ENCODE data around the gene FUT8.

Gene FUT8

DNA sequence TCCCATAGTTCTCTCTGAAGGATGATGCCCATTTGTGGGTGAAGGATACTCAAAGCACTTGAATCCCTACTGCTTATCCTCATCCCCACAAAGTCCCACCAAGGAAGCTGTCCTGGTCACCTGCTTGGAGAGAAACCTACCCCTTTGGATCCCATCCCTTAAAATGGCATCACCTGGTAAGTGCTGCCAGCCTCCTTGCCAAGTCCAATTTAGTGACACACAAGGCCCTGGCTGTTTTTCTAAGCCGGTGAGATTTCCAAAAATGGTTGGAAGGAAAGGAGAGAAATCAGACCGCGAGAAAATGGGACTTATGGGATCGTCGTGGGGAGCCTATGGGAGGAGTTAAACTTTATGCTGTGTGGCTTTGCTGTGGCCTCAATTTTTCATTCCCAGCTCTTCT, 358.2 kb downstream of the FUT8 start:
- no peak overlapping the region for H3K4me3 ChIP-seq (ENCODE audit: low read depth, low read length)
- H3K27ac ChIP-seq (ENCODE audit: low read depth, low read length) = no peak overlapping the region
- no peaks in the 10 kb centered on the region for H3K27me3 ChIP-seq (ENCODE audit: control insufficient read depth, insufficient read depth, low read length)

DNA sequence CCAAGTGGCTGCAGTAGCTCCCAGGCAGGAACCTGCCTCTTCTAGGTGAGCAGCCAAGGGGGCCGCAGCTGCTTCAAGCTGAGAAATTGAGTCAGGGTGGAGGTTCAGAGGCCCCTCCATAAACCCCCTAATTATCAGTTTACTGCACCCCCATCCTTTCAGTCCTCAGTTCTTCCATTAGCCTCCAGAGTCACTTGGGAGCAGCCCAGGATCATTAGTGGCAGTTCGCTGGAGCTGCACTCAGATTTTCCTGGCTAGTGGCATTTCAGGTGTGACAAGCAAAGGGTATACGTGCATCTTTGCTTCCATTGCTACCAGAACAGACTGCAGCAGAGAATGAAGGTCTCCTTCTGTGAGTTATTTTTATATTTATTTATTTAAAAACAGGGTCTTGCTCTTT, 358.7 kb downstream of the FUT8 start:
- Histone ChIP-seq H3K27ac (ENCODE audit: low read depth, low read length) (no peak overlapping the region), H3K4me3 (ENCODE audit: low read depth, low read length) (no peak overlapping the region), H3K9me3 (ENCODE audit: control insufficient read depth, insufficient read depth, low read depth, low read length) (no peaks in the 10 kb centered on the region), H3K36me3 (ENCODE audit: control insufficient read depth, insufficient read depth, low read length) (no peaks in the 10 kb centered on the region), H3K27me3 (ENCODE audit: control insufficient read depth, insufficient read depth, low read length) (no peaks in the 10 kb centered on the region), H3K4me1 (ENCODE audit: control insufficient read depth, insufficient read depth, low read length) (no peaks in the 10 kb centered on the region), H3K9ac (ENCODE audit: low read length) (no peak overlapping the region)

More for the DNA sequence above, 358.2 kb downstream of the FUT8 start:
- Histone ChIP-seq H3K36me3 (ENCODE audit: control insufficient read depth, insufficient read depth, low read length) (no peaks in the 10 kb centered on the region), H3K4me1 (ENCODE audit: control insufficient read depth, insufficient read depth, low read length) (no peaks in the 10 kb centered on the region), H3K9ac (ENCODE audit: low read length) (no peak overlapping the region), H3K9me3 (ENCODE audit: control insufficient read depth, insufficient read depth, low read depth, low read length) (no peaks in the 10 kb centered on the region)

DNA sequence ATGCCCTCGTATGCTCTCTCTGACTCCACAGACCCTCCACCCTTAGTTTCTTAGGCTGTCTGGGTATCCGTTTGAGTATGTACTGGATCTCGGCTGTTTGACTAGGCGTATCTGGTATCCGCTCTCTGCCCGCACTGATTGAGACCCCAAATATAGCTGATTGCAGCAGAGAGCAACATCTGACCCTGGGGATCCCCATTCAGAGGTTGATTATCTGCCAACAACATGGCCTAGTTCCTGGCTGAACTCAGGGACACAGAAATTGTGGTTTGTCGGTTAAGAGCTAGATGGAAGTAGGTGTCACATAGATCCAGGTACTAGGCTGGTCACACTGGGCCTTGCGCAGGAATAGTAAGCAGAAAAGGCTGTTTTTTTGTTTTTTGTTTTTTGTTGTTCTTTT, 359.9 kb downstream of the FUT8 start:
- no peaks in the 10 kb centered on the region for H3K4me1 ChIP-seq (ENCODE audit: control insufficient read depth, insufficient read depth, low read length)

DNA sequence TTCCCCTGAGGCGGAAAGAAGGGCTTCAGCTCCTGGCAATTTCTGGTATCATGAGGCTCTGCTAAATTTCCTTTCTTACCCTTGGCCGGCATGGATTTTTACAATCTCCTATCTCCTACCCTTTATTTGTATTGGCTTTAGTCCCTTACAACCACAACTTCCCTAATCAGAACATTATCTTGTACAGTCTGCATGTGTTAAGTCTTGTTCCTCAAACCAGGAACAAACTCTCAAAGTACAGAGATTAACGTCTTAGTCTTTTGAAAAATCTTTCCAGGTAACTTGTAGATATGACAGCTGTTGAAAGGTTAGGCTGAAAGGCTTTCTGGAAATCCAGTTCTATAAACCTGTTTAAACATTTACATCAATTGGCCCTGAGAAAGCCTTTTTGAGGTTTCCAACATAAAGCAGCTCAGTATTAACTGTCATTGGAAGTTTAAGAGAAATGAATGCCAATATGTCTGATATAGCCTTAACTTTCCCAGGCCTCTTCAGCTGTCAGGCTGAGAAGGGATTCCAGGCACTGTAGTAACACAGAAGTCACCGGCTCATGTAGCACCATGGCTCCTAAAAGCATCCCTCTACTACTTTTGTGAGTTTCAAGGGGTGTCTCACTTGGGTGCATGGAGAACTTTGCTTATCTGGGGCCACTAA, 360.5 kb downstream of the FUT8 start:
- Histone ChIP-seq H3K4me3 (ENCODE audit: low read depth, low read length) (no peak overlapping the region), H3K27ac (ENCODE audit: low read depth, low read length) (no peak overlapping the region), H3K9me3 (ENCODE audit: control insufficient read depth, insufficient read depth, low read depth, low read length) (no peaks in the 10 kb centered on the region), H3K36me3 (ENCODE audit: control insufficient read depth, insufficient read depth, low read length) (no peaks in the 10 kb centered on the region), H3K27me3 (ENCODE audit: control insufficient read depth, insufficient read depth, low read length) (no peaks in the 10 kb centered on the region), H3K4me1 (ENCODE audit: control insufficient read depth, insufficient read depth, low read length) (no peaks in the 10 kb centered on the region), H3K9ac (ENCODE audit: low read length) (no peak overlapping the region)

More for the DNA sequence above, 359.9 kb downstream of the FUT8 start:
- Histone ChIP-seq H3K9me3 (ENCODE audit: control insufficient read depth, insufficient read depth, low read depth, low read length) (no peaks in the 10 kb centered on the region), H3K27me3 (ENCODE audit: control insufficient read depth, insufficient read depth, low read length) (no peaks in the 10 kb centered on the region), H3K9ac (ENCODE audit: low read length) (no peak overlapping the region), H3K27ac (ENCODE audit: low read depth, low read length) (no peak overlapping the region), H3K4me3 (ENCODE audit: low read depth, low read length) (no peak overlapping the region), H3K36me3 (ENCODE audit: control insufficient read depth, insufficient read depth, low read length) (no peaks in the 10 kb centered on the region)

DNA sequence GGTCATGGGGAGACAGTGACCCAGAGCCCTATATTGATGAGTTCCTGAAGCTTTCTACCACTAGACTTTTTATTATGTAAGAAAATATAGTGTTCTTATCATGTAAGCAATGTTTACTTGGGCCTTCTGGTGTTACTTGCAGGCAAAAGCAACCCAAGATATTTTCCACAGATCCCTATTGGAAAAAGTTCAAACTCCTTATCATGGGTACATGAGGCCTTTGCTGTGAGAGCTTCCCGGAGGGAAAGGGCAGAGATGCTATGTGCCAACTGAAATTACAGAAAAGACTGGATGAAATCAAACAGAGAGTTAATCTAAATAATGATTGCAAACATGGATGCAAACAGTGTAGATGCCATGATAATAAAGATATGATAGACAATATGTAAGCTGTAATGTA, 361.5 kb downstream of the FUT8 start:
- H3K27me3 ChIP-seq (ENCODE audit: control insufficient read depth, insufficient read depth, low read length) = no peaks in the 10 kb centered on the region
- H3K9me3 ChIP-seq (ENCODE audit: control insufficient read depth, insufficient read depth, low read depth, low read length) = no peaks in the 10 kb centered on the region
- no peak overlapping the region for H3K9ac ChIP-seq (ENCODE audit: low read length)
- H3K36me3 ChIP-seq (ENCODE audit: control insufficient read depth, insufficient read depth, low read length) = no peaks in the 10 kb centered on the region
- no peak overlapping the region for H3K4me3 ChIP-seq (ENCODE audit: low read depth, low read length)
- H3K4me1 ChIP-seq (ENCODE audit: control insufficient read depth, insufficient read depth, low read length) = no peaks in the 10 kb centered on the region
- no peak overlapping the region for H3K27ac ChIP-seq (ENCODE audit: low read depth, low read length)

DNA sequence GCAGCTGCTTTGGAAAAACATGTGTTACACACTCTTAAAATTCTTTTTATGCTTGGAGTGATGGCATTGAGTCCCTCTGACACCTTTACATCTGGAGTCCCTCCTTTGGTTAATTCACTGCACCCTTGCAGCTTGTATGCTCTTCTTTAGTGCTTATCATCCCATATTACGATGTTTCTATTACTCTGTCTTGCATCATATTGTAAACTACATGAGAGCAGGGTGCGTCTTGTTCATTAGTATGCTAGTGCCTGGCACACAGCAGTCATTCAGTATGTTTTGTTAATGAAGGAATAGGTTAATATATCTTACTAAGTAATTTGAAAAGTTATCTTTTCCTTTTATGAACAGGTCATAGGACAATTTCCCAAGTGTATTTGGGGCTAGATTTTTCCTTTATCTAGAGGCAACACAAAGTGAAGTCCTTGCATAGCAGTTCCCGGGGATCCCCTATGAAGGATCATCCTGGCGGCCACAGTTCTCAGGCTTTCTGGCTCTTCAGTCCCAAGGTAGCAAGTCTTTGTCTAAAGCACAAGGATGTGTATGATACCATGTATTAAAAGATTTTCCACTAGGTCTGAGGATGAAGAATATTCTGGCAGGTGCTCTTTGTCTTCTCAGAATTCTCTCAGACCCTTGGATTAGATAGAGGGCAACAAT, 363.8 kb downstream of the FUT8 start:
- Histone ChIP-seq H3K27ac (ENCODE audit: low read depth, low read length) (no peak overlapping the region), H3K36me3 (ENCODE audit: control insufficient read depth, insufficient read depth, low read length) (no peaks in the 10 kb centered on the region), H3K27me3 (ENCODE audit: control insufficient read depth, insufficient read depth, low read length) (no peaks in the 10 kb centered on the region), H3K9me3 (ENCODE audit: control insufficient read depth, insufficient read depth, low read depth, low read length) (no peaks in the 10 kb centered on the region), H3K4me3 (ENCODE audit: low read depth, low read length) (no peak overlapping the region), H3K9ac (ENCODE audit: low read length) (no peak overlapping the region), H3K4me1 (ENCODE audit: control insufficient read depth, insufficient read depth, low read length) (no peaks in the 10 kb centered on the region)

DNA sequence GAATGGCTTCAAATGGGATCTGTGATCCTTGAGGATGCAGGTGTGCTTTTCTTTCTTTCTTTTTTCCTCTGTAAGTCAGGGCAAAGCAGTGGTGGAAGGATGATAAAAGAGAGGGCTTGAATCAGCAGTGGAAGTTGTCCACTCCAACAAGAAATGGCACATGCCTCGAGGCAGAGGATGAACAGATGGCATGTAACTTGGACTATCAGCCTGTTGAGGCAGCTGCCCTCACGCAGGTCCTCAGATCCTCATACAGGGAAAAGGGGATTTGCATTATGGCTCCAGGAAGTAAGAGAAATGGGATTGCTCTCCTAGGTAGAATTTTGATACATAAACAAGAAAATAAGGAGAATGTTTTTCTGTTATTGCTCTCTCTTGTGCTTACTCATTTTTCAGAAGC, 368.0 kb downstream of the FUT8 start:
- no peaks in the 10 kb centered on the region; the same call in 1 of the 2 replicates for H3K4me1 ChIP-seq (ENCODE audit: control insufficient read depth, insufficient read depth, low read length)
- H3K9ac ChIP-seq (ENCODE audit: low read length) = no peak overlapping the region
- no peaks in the 10 kb centered on the region for H3K9me3 ChIP-seq (ENCODE audit: control insufficient read depth, insufficient read depth, low read depth, low read length)
- no peak overlapping the region for H3K4me3 ChIP-seq (ENCODE audit: low read depth, low read length)
- no peaks in the 10 kb centered on the region for H3K36me3 ChIP-seq (ENCODE audit: control insufficient read depth, insufficient read depth, low read length)
- H3K27me3 ChIP-seq (ENCODE audit: control insufficient read depth, insufficient read depth, low read length) = no peaks in the 10 kb centered on the region
- no peak overlapping the region for H3K27ac ChIP-seq (ENCODE audit: low read depth, low read length)

DNA sequence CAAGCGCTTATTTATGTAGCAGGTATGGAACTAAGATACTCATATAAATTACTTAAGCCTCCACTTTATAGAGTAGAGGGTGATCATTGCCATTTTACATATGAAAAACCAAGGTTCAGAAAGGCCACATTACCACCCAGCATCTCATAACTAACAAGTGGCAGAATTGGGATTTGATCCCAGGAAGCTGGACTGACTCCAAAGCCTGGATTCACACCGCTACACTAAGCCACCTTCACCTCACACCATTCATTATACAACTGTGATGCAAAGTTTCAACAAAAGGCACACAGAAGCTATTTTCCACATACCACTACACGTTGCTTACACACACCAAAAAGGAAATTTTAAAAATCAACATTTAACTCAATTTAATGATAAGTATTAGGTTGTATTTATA, 370.6 kb downstream of the FUT8 start:
- no peaks in the 10 kb centered on the region for H3K36me3 ChIP-seq (ENCODE audit: control insufficient read depth, insufficient read depth, low read length)

DNA sequence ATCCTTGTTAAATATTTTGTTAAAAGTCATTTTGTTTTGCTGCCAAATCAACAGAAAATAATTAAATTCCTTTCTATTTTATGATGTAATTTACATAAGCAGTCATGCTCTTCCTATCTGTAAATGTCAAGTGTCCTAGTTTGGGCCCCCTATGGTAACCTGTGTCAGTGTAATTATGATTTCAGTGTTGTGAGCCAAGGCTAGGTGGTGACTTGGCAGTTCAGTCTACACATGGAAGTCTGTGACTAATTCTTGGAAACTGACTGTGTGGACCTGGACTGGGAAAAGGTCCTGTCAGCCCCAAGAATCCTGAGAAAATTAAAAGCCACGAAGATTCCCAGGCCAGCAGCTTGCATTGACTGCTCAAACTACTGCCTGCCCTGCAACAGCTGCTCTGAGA, 371.0 kb downstream of the FUT8 start:
- Histone ChIP-seq H3K9ac (ENCODE audit: low read length) (no peak overlapping the region), H3K27ac (ENCODE audit: low read depth, low read length) (no peak overlapping the region), H3K4me1 (ENCODE audit: control insufficient read depth, insufficient read depth, low read length) (no peaks in the 10 kb centered on the region; the same call in 1 of the 2 replicates), H3K36me3 (ENCODE audit: control insufficient read depth, insufficient read depth, low read length) (no peaks in the 10 kb centered on the region), H3K4me3 (ENCODE audit: low read depth, low read length) (no peak overlapping the region), H3K9me3 (ENCODE audit: control insufficient read depth, insufficient read depth, low read depth, low read length) (no peaks in the 10 kb centered on the region; the same call in 1 of the 2 replicates), H3K27me3 (ENCODE audit: control insufficient read depth, insufficient read depth, low read length) (no peaks in the 10 kb centered on the region)

More for the DNA sequence above, 370.6 kb downstream of the FUT8 start:
- H3K27ac ChIP-seq (ENCODE audit: low read depth, low read length) = no peak overlapping the region
- no peak overlapping the region for H3K9ac ChIP-seq (ENCODE audit: low read length)
- H3K9me3 ChIP-seq (ENCODE audit: control insufficient read depth, insufficient read depth, low read depth, low read length) = no peaks in the 10 kb centered on the region; the same call in 1 of the 2 replicates
- no peak overlapping the region for H3K4me3 ChIP-seq (ENCODE audit: low read depth, low read length)
- H3K4me1 ChIP-seq (ENCODE audit: control insufficient read depth, insufficient read depth, low read length) = no peaks in the 10 kb centered on the region; the same call in 1 of the 2 replicates
- no peaks in the 10 kb centered on the region for H3K27me3 ChIP-seq (ENCODE audit: control insufficient read depth, insufficient read depth, low read length)

DNA sequence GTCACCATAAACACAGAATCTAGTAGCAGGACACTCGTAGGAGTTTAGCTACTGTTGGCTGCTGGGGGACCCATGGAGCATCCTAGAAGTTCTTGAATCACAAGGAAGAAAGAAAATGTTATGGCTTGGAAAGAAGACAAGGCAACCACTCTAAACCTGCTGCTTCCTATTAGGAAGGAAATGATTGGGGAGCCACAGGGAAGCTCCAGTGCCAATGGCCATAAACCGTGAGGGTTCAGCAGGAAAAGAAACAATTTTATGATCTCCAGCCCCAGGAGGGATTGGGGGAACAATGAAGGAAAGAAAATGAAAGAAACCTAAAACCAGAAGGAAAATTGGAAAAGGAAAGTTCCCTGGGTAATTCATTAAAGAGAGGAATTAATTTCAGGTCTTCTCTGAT, 372.0 kb downstream of the FUT8 start:
- H3K27ac ChIP-seq (ENCODE audit: low read depth, low read length) = no peak overlapping the region
- H3K4me3 ChIP-seq (ENCODE audit: low read depth, low read length) = no peak overlapping the region
- no peaks in the 10 kb centered on the region; the same call in 1 of the 2 replicates for H3K4me1 ChIP-seq (ENCODE audit: control insufficient read depth, insufficient read depth, low read length)
- no peaks in the 10 kb centered on the region; the same call in 1 of the 2 replicates for H3K9me3 ChIP-seq (ENCODE audit: control insufficient read depth, insufficient read depth, low read depth, low read length)
- no peak overlapping the region for H3K9ac ChIP-seq (ENCODE audit: low read length)
- H3K27me3 ChIP-seq (ENCODE audit: control insufficient read depth, insufficient read depth, low read length) = no peaks in the 10 kb centered on the region
- H3K36me3 ChIP-seq (ENCODE audit: control insufficient read depth, insufficient read depth, low read length) = no peaks in the 10 kb centered on the region

DNA sequence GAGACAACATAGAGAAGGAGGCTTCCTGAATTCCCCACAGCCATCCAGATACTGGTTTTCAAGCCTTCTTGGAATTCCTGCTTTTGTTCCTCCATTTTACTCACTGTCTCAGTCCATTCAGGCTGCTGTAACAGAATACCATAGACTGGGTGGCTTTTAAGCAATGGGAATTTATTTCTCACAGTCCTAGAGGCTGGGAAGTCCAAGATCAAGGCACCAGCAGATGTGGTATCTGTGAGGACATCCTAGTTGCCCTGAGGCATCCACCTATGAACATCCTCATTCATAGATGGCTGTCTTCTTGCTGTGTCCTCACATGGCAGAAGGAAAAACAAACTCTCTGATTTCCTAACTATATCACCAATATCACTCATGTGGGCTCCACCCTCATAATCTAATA, 374.9 kb downstream of the FUT8 start:
- H3K9ac ChIP-seq (ENCODE audit: low read length) = no peak overlapping the region
- no peaks in the 10 kb centered on the region; the same call in 1 of the 2 replicates for H3K9me3 ChIP-seq (ENCODE audit: control insufficient read depth, insufficient read depth, low read depth, low read length)
- H3K4me1 ChIP-seq (ENCODE audit: control insufficient read depth, insufficient read depth, low read length) = peaks cover 10% of the 10 kb centered on the region; the same call in 1 of the 2 replicates
- no peaks in the 10 kb centered on the region for H3K27me3 ChIP-seq (ENCODE audit: control insufficient read depth, insufficient read depth, low read length)
- no peak overlapping the region for H3K4me3 ChIP-seq (ENCODE audit: low read depth, low read length)
- no peak overlapping the region for H3K27ac ChIP-seq (ENCODE audit: low read depth, low read length)
- H3K36me3 ChIP-seq (ENCODE audit: control insufficient read depth, insufficient read depth, low read length) = no peaks in the 10 kb centered on the region

All from HUES6 (cell line).